K562 (cell line): ENCODE data around the gene C1QTNF7.

Source experiments
- EZH2 ChIP-seq: IDR thresholded peaks from 2 replicates; pipeline ENCODE4 v1.6.1; 2012; ENCODE audit warnings: low read depth, mild to moderate bottlenecking, inconsistent platforms, low read length, borderline replicate concordance
- FOXM1 ChIP-seq, 2 experiments: fragments of 450-650 bp in 1 of 2; sonication (generic) in 1 of 2; formaldehyde crosslinking in 1 of 2; IDR thresholded peaks; 2 replicates each; pipeline versions ENCODE4 v1.6.1 to v1.9.0; 2017 to 2022; ENCODE audit warnings: low read depth in 2 of 2, mild to moderate bottlenecking in 2 of 2, missing genetic modification reagents in 1 of 2, moderate library complexity in 1 of 2
- REST ChIP-seq, 2 experiments: fragments of 450-650 bp; formaldehyde crosslinking in 1 of 2; IDR thresholded peaks; 2 replicates each; pipeline versions ENCODE4 v1.4.0 to v1.6.1; 2014 to 2020; ENCODE audit warnings: mild to moderate bottlenecking in 2 of 2, borderline replicate concordance in 1 of 2, low read depth in 1 of 2

- TF ChIP-seq REST (IDR thresholded peaks at IDR 0.05; ENCODE audit: borderline replicate concordance) (no peak), REST (CRISPR knock-in tag; IDR thresholded peaks at IDR 0.05; ENCODE audit: low read depth) (no peak), EZH2 (no peak), FOXM1 (IDR thresholded peaks at IDR 0.05; ENCODE audit: low read depth) (no peak), FOXM1 (CRISPR knock-in tag; IDR thresholded peaks at IDR 0.05; ENCODE audit: low read depth) (no peak)
These were observed 4.5 kb upstream of the C1QTNF7 start for GRCh38 chr4:15423285-15423711.
